HFF-Myc (cell line): ENCODE measurements around the gene AJUBA.

ENCODE experiments used
- DNase-seq: peaks from one replicate; pipeline ENCODE4 v3.0.0-alpha.2; 2011; ENCODE audit warnings: low read depth; ENCODE audit errors: extremely low read depth
- H3K4me3 ChIP-seq: replicated peaks from 2 replicates; pipeline ENCODE4 v1.5.1; 2011; ENCODE audit warnings: low read depth, mild to moderate bottlenecking, control low read depth, low read length
- TF ChIP-seq, protein P1 (sequence below): IDR thresholded peaks from 2 replicates; pipeline ENCODE4 v1.5.1; 2012; ENCODE audit warnings: mild to moderate bottlenecking, low read depth, low read length, control low read depth; ENCODE audit errors: missing control alignments

AJUBA gene

DNA sequence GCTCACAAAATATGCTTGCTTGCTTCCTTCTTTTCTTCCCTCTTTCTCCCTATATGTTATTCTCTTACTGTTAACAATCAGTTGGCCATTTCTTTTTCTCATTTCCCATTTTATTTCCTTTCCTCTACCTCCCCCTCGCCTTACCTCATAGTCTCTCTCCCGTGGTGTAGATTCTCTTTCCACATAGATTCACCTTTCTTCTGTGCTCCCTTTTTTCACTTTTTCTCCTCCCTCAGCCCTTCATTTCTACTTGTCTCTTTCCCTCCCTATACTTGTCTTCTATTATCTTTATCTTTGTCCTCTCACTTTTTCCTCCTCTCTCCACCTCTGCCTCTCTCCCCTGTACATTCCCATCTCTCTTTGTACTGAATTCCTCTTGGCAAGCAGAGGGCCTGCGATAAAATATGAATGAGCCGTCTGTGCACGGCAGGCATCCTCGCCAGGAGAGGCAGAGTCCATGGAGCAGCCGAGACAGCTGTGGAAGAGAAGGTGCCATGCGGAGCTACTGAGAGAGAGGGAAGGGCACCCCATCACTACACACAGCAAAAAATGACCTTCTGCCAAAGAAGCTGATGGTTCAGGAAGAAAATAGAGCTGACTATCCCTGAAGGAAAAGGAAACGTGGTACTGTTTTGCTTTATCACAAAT is 15.4 kb upstream of the AJUBA start:
- no peak for DNase-seq
- TF ChIP-seq, protein P1, sequence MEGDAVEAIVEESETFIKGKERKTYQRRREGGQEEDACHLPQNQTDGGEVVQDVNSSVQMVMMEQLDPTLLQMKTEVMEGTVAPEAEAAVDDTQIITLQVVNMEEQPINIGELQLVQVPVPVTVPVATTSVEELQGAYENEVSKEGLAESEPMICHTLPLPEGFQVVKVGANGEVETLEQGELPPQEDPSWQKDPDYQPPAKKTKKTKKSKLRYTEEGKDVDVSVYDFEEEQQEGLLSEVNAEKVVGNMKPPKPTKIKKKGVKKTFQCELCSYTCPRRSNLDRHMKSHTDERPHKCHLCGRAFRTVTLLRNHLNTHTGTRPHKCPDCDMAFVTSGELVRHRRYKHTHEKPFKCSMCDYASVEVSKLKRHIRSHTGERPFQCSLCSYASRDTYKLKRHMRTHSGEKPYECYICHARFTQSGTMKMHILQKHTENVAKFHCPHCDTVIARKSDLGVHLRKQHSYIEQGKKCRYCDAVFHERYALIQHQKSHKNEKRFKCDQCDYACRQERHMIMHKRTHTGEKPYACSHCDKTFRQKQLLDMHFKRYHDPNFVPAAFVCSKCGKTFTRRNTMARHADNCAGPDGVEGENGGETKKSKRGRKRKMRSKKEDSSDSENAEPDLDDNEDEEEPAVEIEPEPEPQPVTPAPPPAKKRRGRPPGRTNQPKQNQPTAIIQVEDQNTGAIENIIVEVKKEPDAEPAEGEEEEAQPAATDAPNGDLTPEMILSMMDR: no peak

DNA sequence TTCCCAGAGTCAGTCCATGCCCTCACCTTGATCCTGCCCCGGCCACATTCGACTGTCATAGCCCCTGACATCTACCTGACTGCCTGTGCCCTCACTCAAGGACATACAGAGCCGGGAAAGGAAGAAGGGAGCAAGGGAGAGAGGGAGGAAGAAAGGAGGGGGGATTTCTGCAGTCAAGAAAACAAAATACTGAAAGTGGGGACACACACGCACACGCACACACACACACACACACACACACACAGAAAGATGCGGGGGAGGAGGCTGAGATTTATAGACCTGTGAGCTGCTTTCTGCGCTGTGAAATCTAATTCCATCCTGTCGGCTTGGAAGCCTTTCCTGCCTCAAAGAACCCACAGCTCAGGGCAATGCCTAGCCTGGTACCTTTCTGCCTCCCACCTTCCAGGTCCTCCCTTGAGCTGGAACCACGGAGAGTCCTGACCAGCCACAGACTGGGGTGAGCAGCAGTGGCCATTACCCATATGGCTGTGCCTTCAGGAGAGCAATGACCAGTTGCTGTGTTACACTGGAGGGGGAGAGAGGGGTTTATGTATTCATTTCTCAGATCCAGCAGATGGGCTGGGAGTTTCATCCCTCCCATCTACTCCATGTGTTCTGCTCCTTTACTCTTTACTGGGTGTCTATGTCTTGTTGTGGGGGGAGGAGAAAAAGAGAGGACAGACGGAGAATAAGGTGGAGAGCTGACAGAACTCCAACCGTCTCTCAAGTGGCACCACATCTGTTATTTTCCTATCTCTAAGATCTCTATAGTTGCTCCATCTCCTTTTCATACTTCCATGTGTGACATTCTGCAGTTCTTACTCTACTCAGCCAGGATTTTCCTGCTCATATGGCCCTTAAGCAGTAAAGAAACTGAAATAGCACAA is 14.7 kb upstream of the AJUBA start:
- DNase-seq: no peak
- TF ChIP-seq, protein P1: no peak
- H3K4me3 ChIP-seq: no peak overlapping the region

More for the DNA sequence above, 15.4 kb upstream of the AJUBA start:
- no peak overlapping the region for H3K4me3 ChIP-seq

DNA sequence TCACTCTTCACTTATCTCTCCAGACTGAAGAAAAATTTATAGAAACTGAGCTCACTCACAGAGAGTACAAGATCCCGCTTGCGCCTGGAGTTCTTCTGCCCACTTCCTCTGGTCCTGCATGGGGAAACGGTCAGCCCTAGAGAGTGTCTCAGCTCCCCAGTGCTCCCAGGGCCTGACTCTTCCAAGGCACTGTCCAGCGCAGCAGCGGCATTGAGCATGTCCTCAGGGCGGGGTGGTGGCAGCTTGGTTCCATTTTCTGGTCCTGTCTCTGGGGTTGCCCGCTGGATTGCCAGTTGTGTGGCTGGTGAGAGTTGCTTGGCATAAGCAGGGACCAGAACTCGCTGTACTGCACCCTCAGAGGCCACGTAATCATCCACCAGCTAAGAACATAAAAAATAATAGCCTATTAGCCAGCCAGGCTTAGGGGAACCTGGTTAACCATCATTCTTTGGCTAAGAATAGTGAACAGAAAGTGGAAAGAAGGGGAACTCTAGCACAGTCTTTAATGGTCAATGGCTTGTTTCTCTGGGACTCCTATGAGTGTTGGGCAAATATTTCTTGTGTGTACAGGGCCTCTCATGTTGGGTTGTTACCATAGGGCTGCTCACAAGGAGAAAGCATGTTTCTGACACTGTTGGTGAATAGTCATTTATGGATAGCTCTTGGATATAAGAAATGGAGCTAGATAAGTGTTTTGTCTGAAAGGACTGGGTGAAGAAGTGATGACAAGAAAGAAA is 13.7 kb upstream of the AJUBA start:
- H3K4me3 ChIP-seq: no peak overlapping the region
- TF ChIP-seq, protein P1: no peak
- DNase-seq: no peak

DNA sequence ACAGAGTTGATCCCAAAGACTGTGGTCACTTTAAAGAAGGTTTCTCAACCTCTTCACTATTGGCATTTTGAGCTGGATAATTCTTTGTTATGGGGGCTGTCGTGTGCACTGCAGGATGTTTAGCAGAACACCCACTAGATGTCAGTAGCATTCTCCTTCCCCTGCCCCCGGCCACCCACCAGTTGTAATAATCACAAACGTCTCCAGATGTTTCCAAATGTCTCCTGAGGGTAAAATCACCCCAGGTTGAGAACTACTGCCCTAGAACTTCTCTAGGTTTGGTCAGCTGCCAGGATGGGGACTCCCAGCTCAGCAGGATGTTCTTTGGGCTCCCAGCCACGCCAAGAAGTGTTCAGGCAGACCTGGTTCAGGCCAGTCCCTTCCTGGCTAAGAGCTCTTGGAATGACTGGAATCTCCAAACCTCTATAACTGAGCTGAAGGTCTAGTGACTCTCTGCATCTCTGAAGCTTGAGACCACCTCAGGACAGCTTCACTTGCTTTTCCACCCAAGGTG is 12.5 kb upstream of the AJUBA start:
- DNase-seq: peak; percentile 75
- no peak overlapping the region for H3K4me3 ChIP-seq
- TF ChIP-seq, protein P1: peak; percentile 73

DNA sequence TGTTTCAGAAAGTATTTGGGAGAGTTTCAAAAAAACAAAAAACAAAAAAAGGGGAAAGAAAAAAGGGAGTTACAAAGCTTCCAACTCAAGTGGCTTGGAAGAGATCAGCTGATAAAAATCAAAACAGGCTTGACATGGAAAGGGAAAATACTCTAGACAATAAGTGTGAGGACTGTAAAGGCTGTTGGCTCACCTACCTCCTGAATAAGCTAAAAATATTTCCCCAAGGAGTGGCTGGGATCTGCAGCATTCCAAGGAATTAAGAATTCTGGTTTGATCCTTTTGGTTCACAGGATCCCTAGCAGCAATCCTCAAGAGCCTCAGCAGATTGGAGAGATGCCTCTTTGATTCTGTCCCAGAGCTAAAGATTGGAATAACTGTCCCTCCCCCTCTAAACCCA is 11.2 kb upstream of the AJUBA start:
- TF ChIP-seq, protein P1: no peak
- DNase-seq: no peak
- H3K4me3 ChIP-seq: no peak overlapping the region

DNA sequence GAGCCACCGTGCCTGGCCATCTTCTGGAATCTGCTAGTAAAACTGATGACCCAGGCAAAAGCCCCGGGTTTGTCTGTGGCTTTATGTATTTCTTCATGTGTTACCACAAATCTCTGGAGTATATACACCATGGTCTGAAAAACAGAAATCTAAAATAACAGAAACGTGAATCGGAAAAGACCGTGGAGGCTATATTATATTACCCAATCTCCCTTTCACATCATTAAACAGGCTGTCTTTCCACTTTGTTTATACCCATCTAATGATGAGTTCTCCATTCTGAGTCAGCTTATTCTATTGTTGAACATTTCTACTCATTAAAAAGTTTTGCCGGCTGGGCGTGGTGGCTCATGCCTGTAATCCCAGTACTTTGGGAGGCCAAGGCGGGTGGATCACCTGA is 9.5 kb upstream of the AJUBA start:
- TF ChIP-seq, protein P1: no peak
- no peak overlapping the region for H3K4me3 ChIP-seq
- no peak for DNase-seq
